ENCODE results near the gene SORCS1.

Gene SORCS1

GRCh38 chr10:106815427-106816043 is 349.0 kb downstream of the SORCS1 start:
- DNase-seq (ENCODE audit: low read depth), result no peak

- no peak for DNase-seq (ENCODE audit: low read depth)
These were observed 359.4 kb downstream of the SORCS1 start for GRCh38 chr10:106804992-106805582.

- DNase-seq (ENCODE audit: low read depth), result no peak
These were observed 361.6 kb downstream of the SORCS1 start for GRCh38 chr10:106802949-106803348.

- DNase-seq (ENCODE audit: low read depth), result no peak
These were observed 364.7 kb downstream of the SORCS1 start for GRCh38 chr10:106799776-106800175.

- peak; percentile 30 for DNase-seq (ENCODE audit: low read depth)
These were observed 368.9 kb downstream of the SORCS1 start for GRCh38 chr10:106795619-106796018.

- DNase-seq (ENCODE audit: low read depth), result no peak
These were observed 370.9 kb downstream of the SORCS1 start for GRCh38 chr10:106793617-106794016.

- no peak for DNase-seq (ENCODE audit: low read depth)
These were observed 374.9 kb downstream of the SORCS1 start for GRCh38 chr10:106789623-106790022.

GRCh38 chr10:106788982-106789381 is 375.5 kb downstream of the SORCS1 start:
- no peak for DNase-seq (ENCODE audit: low read depth)

- no peak for DNase-seq (ENCODE audit: low read depth)
These were observed 379.0 kb downstream of the SORCS1 start for GRCh38 chr10:106785528-106785927.

GRCh38 chr10:106780632-106781031 is 383.9 kb downstream of the SORCS1 start:
- no peak for DNase-seq (ENCODE audit: low read depth)

- DNase-seq (ENCODE audit: low read depth), result no peak
These were observed 386.7 kb downstream of the SORCS1 start for GRCh38 chr10:106777841-106778240.

GRCh38 chr10:106775127-106775526 is 389.4 kb downstream of the SORCS1 start:
- DNase-seq (ENCODE audit: low read depth), result no peak

- no peak for DNase-seq (ENCODE audit: low read depth)
These were observed 391.5 kb downstream of the SORCS1 start for GRCh38 chr10:106772957-106773356.

- DNase-seq (ENCODE audit: low read depth), result no peak
These were observed 393.4 kb downstream of the SORCS1 start for GRCh38 chr10:106771154-106771553.

GRCh38 chr10:106768204-106768603 is 396.3 kb downstream of the SORCS1 start:
- no peak for DNase-seq (ENCODE audit: low read depth)

GRCh38 chr10:106765928-106766327 is 398.6 kb downstream of the SORCS1 start:
- no peak for DNase-seq (ENCODE audit: low read depth)

GRCh38 chr10:106765241-106765754 is 399.2 kb downstream of the SORCS1 start:
- DNase-seq (ENCODE audit: low read depth), result no peak

- no peak for DNase-seq (ENCODE audit: low read depth)
These were observed 400.1 kb downstream of the SORCS1 start for GRCh38 chr10:106764360-106764759.

- no peak for DNase-seq (ENCODE audit: low read depth)
These were observed 402.6 kb downstream of the SORCS1 start for GRCh38 chr10:106761906-106762305.

- DNase-seq (ENCODE audit: low read depth), result no peak
These were observed 407.0 kb downstream of the SORCS1 start for GRCh38 chr10:106757521-106757920.

- no peak for DNase-seq (ENCODE audit: low read depth)
These were observed 413.4 kb downstream of the SORCS1 start for GRCh38 chr10:106751091-106751490.

- DNase-seq (ENCODE audit: low read depth), result no peak
These were observed 417.6 kb downstream of the SORCS1 start for GRCh38 chr10:106746868-106747267.

- DNase-seq (ENCODE audit: low read depth), result no peak
These were observed 423.4 kb downstream of the SORCS1 start for GRCh38 chr10:106741006-106741530.

GRCh38 chr10:106740071-106740470 is 424.4 kb downstream of the SORCS1 start:
- no peak for DNase-seq (ENCODE audit: low read depth)

Data from ELR (cell line).